MCF 10A (cell line): ENCODE measurements around the gene RDH5. TPM values are rescaled to one million over a fixed set of nuclear protein-coding genes. Genes with fewer than 3 reads are reported as not detected.
"Not testable (repeated sequence)": the region's sequence is repeated elsewhere in the genome, so short reads cannot be mapped to it uniquely, and the experiment has no call there.

Experiments used
- BruUV-seq: library from RNA; stranded (reverse); fragments of 400-500 nt; replicated peaks from 2 replicates; lab custom pipeline; 2021; lab: Mats Ljungman, UMichigan
- CTCF ChIA-PET: fragments of 300-600 bp; sonication (Branson Sonifier 250); formaldehyde crosslinking; extraction: SDS; loops from one replicate; lab custom pipeline; 2021; ENCODE audit warnings: antibody characterized with exemption, inconsistent platforms; lab: Yijun Ruan, JAX
- POLR2A ChIA-PET: fragments of 300-600, 350-650 bp; sonication (Branson Sonifier 250); formaldehyde crosslinking; extraction: SDS; loops from one replicate; lab custom pipeline; 2020; ENCODE audit warnings: antibody characterized with exemption, inconsistent platforms; lab: Yijun Ruan, JAX
- DNase-seq: peaks from one replicate; pipeline ENCODE4 v3.0.0-alpha.2; 2018; ENCODE audit not compliant: unreplicated experiment
- H3K27ac Mint-ChIP-seq: one replicate; pipeline ENCODE4 v1.8.0; 2022; ENCODE audit warnings: mild to moderate bottlenecking, low read depth, mixed read lengths; ENCODE audit not compliant: unreplicated experiment
- H3K27me3 Mint-ChIP-seq: one replicate; pipeline ENCODE4 v1.8.0; 2022; ENCODE audit warnings: mixed read lengths; ENCODE audit not compliant: insufficient read depth, unreplicated experiment
- H3K36me3 Mint-ChIP-seq: one replicate; pipeline ENCODE4 v1.8.0; 2022; ENCODE audit warnings: mild to moderate bottlenecking, moderate library complexity, mixed read lengths; ENCODE audit not compliant: insufficient read depth, unreplicated experiment
- H3K4me1 Mint-ChIP-seq: one replicate; pipeline ENCODE4 v1.8.0; 2022; ENCODE audit warnings: mixed read lengths; ENCODE audit not compliant: insufficient read depth, unreplicated experiment
- H3K4me3 Mint-ChIP-seq: one replicate; pipeline ENCODE4 v1.8.0; 2022; ENCODE audit warnings: mild to moderate bottlenecking, moderate library complexity, mixed read lengths; ENCODE audit not compliant: unreplicated experiment
- H3K9me3 Mint-ChIP-seq: one replicate; pipeline ENCODE4 v1.8.0; 2022; ENCODE audit warnings: mixed read lengths; ENCODE audit not compliant: unreplicated experiment
- intact Hi-C: fragments of 100-400 bp; cut with micrococcal nuclease; formaldehyde crosslinking; loops from 2 replicates; pipeline ENCODE4 v1.14.1; 2022
- total RNA-seq: library from RNA; stranded (reverse); gene quantifications from 2 replicates; pipeline ENCODE4 v1.2.3, GENCODE V29; 2022
- TF ChIP-seq, protein P1 (sequence below): fragments of 200-600 bp; IDR thresholded peaks from one replicate; pipeline ENCODE4 v1.8.0; 2022; ENCODE audit warnings: antibody characterized with exemption, mild to moderate bottlenecking; ENCODE audit not compliant: unreplicated experiment

The RDH5 gene
- total RNA-seq, 1 experiment from 2014 or later, result 2.5 TPM

DNA sequence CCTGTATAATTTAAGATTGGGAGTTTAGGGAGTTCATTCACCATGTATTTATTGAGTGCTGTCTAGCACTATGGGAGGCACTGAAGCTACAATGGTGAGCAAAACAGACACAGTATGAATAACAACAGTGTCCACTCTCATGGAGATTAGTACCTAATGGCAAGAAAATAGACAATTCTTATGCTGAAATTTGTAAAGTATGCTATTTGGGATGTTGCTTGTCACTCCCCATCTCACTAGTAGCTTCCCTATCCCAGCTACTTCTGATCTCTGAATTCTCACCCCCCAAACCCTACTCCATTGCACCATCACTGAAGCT lies 26.7 kb downstream of the RDH5 start:
- Mint-ChIP-seq H3K4me3 (no peak overlapping the region), H3K27me3 (peaks cover 12% of the 10 kb centered on the region), H3K36me3 (peaks cover 35% of the 10 kb centered on the region), H3K4me1 (peaks cover 23% of the 10 kb centered on the region), H3K27ac (no peak overlapping the region), H3K9me3 (no peaks in the 10 kb centered on the region)
- intact Hi-C loops, result no loop called here
- BruUV-seq, result no TSS peak
- CTCF ChIA-PET, result interaction anchor here (0.7 to 3.8 kb wide), 6 partner anchors 9 to 294 kb away, joined by 3 to 36 read pairs (median 4); partner anchors contain the start of gene CD63
- POLR2A ChIA-PET, result interaction anchor here (0.5 to 2.7 kb wide), 5 partner anchors 8 to 228 kb away, joined by 3 to 14 read pairs (median 3); partner anchors contain the start of genes ORMDL2 and SARNP
- no peak for DNase-seq
- TF ChIP-seq, protein P1, sequence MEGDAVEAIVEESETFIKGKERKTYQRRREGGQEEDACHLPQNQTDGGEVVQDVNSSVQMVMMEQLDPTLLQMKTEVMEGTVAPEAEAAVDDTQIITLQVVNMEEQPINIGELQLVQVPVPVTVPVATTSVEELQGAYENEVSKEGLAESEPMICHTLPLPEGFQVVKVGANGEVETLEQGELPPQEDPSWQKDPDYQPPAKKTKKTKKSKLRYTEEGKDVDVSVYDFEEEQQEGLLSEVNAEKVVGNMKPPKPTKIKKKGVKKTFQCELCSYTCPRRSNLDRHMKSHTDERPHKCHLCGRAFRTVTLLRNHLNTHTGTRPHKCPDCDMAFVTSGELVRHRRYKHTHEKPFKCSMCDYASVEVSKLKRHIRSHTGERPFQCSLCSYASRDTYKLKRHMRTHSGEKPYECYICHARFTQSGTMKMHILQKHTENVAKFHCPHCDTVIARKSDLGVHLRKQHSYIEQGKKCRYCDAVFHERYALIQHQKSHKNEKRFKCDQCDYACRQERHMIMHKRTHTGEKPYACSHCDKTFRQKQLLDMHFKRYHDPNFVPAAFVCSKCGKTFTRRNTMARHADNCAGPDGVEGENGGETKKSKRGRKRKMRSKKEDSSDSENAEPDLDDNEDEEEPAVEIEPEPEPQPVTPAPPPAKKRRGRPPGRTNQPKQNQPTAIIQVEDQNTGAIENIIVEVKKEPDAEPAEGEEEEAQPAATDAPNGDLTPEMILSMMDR, result no peak

DNA sequence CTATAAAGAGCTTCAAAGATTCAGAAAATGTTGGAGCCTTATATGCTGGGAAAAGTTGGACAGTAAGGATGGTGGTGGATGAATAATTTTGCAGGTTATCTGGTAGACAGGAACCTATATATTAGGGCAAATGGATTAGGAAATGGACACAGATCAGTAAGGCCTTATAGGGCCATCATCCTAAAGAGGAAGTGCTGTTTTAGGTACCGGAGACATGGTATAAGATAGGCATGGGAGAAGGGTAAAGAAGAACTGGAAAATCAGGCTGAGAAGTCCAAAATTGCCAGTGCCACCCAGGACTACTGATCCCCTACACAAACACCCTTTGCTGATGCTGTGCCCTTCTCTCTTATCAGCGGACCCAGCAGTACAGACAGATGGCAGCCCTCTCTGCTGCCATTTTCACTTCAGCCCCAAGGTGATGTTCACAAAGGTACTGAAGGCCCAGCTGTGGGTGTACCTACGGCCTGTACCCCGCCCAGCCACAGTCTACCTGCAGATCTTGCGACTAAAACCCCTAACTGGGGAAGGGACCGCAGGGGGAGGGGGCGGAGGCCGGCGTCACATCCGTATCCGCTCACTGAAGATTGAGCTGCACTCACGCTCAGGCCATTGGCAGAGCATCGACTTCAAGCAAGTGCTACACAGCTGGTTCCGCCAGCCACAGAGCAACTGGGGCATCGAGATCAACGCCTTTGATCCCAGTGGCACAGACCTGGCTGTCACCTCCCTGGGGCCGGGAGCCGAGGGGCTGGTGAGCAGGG lies 28.2 kb downstream of the RDH5 start:
- no peaks in the 10 kb centered on the region for H3K27me3 Mint-ChIP-seq
- intact Hi-C loops, result no loop called here
- no peak overlapping the region for H3K27ac Mint-ChIP-seq
- ChIA-PET CTCF (interaction anchor here (0.6 to 3.8 kb wide), 4 partner anchors 9 to 280 kb away, joined by 3 to 36 read pairs (median 4); no protein-coding TSS in a partner anchor), POLR2A (interaction anchor here (2.4 to 2.7 kb wide), 2 partner anchors 9 to 69 kb away, joined by 10 to 14 read pairs; partner anchors contain the start of genes ORMDL2 and SARNP)
- TF ChIP-seq, protein P1, result no peak
- no peak overlapping the region for H3K4me3 Mint-ChIP-seq
- peaks cover 10% of the 10 kb centered on the region for H3K4me1 Mint-ChIP-seq
- peaks cover 50% of the 10 kb centered on the region for H3K36me3 Mint-ChIP-seq
- no peak for DNase-seq
- no peaks in the 10 kb centered on the region for H3K9me3 Mint-ChIP-seq
- BruUV-seq, result no TSS peak

DNA sequence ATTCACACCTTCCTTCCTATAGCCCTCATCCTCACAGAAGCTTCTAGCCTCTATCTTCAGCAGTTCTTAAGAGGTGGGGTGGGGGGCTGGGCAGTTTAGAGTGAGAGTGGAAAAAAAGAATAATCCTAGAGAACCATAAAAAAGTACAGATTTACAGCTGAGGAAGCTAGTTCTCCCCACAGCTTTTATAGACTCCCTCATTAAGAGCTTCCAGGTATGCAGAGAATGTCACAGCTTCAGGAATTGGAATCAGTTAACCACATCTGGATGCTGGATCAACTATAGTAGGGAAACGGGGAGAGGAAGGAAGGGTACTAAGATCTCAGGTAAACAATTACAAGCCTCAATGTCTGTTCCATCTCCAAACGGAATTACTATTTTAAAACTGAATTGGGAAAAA lies 35.1 kb downstream of the RDH5 start:
- ChIA-PET POLR2A (interaction anchor here (2.6 kb wide), 1 partner anchor 11 kb away, joined by 7 read pairs; no protein-coding TSS in a partner anchor), CTCF (interaction anchor here (0.5 to 3.9 kb wide), 5 partner anchors 13 to 178 kb away, joined by 3 to 30 read pairs (median 3); no protein-coding TSS in a partner anchor)
- DNase-seq, result no peak
- H3K4me1 Mint-ChIP-seq, result no peaks in the 10 kb centered on the region
- H3K27ac Mint-ChIP-seq, result peak overlapping the region; percentile 30
- H3K9me3 Mint-ChIP-seq, result no peaks in the 10 kb centered on the region
- H3K36me3 Mint-ChIP-seq, result peaks cover 97% of the 10 kb centered on the region
- no peak overlapping the region for H3K4me3 Mint-ChIP-seq
- no TSS peak for BruUV-seq
- intact Hi-C loops, result no loop called here
- H3K27me3 Mint-ChIP-seq, result no peaks in the 10 kb centered on the region
- TF ChIP-seq, protein P1, result no peak

DNA sequence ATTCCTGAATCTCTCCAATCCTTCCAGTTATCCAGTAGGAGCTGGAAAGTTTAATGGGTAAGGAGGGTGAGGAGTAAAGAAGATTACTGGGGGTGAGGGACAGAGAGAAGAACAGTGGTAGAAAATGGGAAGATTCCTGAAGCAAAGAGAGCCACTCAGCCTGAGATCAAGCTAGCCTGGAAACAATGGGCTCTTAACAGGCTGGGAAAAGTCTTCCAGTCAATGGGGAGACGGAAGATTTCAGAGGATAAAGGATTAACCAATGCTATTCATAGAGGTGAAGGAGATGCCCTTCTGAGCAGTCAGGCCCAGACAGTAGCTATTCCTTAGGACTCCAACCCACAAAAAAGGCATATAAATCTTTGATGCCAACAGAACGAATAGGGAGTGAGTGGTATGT lies 37.5 kb downstream of the RDH5 start:
- TF ChIP-seq, protein P1, result no peak
- Mint-ChIP-seq H3K27me3 (no peaks in the 10 kb centered on the region), H3K27ac (no peak overlapping the region), H3K4me1 (peaks cover 6% of the 10 kb centered on the region), H3K9me3 (no peaks in the 10 kb centered on the region), H3K36me3 (peaks cover 98% of the 10 kb centered on the region), H3K4me3 (no peak overlapping the region)
- no peak for DNase-seq
- BruUV-seq, result no TSS peak
- CTCF ChIA-PET, result interaction anchor here (1.6 to 2.8 kb wide), 2 partner anchors 9 to 19 kb away, joined by 6 to 18 read pairs; no protein-coding TSS in a partner anchor
- POLR2A ChIA-PET, result interaction anchor here (1.0 to 2.0 kb wide), 3 partner anchors 11 to 72 kb away, joined by 3 to 10 read pairs (median 3); partner anchors contain the start of gene DNAJC14
- intact Hi-C loops, result no loop called here

DNA sequence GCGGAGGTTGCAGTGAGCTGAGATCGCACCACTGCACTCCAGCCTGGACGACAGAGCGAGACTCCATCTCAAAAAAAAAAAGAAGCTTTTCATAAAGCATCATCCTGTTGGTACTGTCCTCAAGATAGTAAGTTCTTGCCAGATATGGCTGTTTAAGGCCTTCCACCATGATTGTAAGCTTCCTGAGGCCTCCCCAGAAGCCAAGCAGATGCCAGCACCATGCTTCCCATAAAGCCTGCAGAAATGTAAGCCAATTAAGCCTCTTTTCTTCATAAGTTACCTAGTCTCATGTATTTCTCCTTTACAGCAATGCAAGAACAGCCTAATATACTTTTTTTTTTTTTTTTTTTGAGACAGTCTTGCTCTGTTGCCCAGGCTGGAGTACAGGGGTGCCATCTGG lies 38.4 kb downstream of the RDH5 start:
- H3K9me3 Mint-ChIP-seq, H3K27ac Mint-ChIP-seq, H3K4me3 Mint-ChIP-seq, BruUV-seq, H3K4me1 Mint-ChIP-seq, DNase-seq, intact Hi-C loops, H3K27me3 Mint-ChIP-seq: not testable (repeated sequence)
- ChIA-PET CTCF (interaction anchor here (0.6 to 2.8 kb wide), 3 partner anchors 10 to 203 kb away, joined by 5 to 18 read pairs (median 6); no protein-coding TSS in a partner anchor), POLR2A (interaction anchor here (0.6 to 1.2 kb wide), 3 partner anchors 14 to 71 kb away, joined by 3 to 5 read pairs (median 3); partner anchors contain the start of gene DNAJC14)
- H3K36me3 Mint-ChIP-seq, result peaks cover 94% of the 10 kb centered on the region
